ENCODE results near the gene NEO1.
A peak's percentile ranks its signal among the peaks of the same experiment; 100 is the strongest.

The NEO1 gene

GRCh38 chr15:73075160-73075859 lies 23.0 kb downstream of the NEO1 start:
- DNase-seq (ENCODE audit: low read depth in 2 of 2): no peak

GRCh38 chr15:73078291-73078690 lies 26.0 kb downstream of the NEO1 start:
- no peak for DNase-seq (ENCODE audit: low read depth in 2 of 2)

DNA sequence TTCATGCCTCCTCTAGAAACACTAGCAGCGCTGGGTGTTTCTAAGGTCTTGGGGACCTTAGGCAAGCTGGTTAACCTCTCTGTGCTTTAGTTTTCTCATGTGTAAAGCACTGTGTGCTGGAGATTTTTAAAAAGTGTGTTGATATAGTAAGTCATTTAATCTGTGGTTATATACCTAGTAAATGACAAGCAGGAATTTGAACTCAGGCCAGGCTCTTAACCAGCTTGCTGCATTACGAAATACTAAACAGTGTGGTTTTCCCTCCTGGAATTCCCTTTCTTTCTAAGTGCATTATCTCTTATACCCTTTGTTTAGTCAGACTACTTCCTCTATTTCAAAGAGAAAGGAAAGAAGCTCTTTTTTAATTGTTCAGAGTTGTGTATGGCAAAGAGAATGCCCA lies 26.5 kb downstream of the NEO1 start:
- DNase-seq (ENCODE audit: low read depth in 2 of 2): no peak

DNA sequence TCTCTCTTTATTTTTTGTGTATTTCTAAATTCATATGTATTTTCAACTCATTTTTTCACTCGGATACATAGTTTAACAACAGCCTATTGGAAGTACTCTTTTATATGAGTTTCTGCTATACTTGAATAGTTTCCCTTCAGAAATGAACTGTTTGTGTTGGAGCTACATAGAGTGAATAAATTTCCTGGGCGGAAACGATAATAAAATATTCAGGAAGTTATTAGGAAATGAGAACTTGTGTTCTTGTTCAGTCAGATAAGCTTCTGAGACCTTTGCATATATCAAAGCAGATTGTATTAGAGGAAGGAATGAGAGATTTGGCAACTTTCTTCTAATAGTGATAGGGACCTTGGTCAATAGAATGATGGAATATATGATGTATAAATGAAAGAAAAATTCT lies 27.3 kb downstream of the NEO1 start:
- no peak for DNase-seq (ENCODE audit: low read depth in 2 of 2)

DNA sequence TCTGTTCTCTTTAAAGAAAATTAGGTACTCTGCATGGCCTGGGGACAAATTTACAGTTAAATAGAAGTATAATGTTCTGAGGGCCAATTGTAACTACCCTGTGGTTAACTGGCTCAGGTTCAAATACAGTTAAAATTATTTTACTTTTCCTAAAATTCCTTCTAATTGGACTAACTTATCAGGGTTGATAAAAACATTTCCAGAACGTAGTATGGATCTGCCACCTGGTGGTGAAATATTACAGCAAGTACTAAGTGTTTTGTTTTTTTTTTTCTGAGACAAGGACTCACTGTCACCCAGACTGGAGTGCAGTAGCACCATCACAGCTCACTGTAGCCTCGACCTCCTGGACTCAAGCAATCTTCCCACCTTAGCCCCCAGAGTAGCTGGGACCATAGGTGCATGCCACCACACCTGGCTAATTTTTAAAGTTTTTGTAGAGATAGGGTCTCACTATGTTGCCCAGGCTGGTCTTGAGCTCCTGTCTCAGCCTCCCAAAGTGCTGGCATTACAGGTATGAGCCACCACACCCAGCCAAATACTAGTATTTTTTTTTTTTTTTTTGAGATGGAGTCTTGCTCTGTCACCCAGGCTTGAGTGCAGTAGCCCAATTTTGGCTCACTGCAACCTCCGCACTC lies 29.2 kb downstream of the NEO1 start:
- no peak for DNase-seq (ENCODE audit: low read depth in 2 of 2)

DNA sequence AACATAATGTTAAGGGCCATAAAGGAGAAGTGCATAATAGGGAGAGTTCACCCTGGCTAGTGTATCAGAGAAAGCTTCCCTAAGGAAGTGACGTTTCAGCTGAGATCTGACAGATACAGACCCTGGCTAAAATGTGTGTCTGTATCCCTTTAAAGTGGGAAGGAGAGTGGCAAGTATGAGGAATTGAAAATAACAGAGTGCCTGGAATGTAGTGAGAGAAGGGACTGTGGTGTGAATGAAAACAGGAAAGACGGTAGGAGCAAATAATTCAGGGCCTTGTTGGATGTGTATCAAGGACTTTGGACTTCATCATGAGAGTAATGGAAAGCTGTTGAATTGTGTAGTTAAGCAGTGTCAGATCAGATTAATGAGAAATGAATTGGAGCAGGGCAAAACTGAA lies 30.5 kb downstream of the NEO1 start:
- no peak for DNase-seq (ENCODE audit: low read depth in 2 of 2)

GRCh38 chr15:73087098-73087497 lies 34.8 kb downstream of the NEO1 start:
- no peak for DNase-seq (ENCODE audit: low read depth in 2 of 2)

DNA sequence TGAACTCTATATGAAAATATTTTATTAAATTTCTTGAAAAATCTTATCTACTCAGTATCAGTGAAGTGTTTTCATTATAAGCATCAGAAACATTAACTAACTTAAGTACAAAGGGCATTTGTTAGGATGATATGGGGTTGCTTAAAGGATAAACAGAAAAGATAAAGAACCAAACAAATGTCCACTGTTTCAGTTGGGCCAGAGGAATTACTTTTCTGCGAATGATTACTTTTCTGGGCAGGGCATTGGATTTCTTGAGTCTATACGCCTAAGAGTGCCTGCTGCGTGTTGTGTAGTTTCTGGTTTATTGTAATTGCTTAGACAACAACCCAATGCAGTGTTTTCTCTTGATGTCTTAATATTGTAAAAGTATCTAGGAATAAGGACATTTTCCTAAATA lies 52.8 kb downstream of the NEO1 start:
- DNase-seq (ENCODE audit: low read depth in 2 of 2): no peak

- no peak for DNase-seq (ENCODE audit: low read depth in 2 of 2)
These were observed 56.4 kb downstream of the NEO1 start for GRCh38 chr15:73108676-73109075.

DNA sequence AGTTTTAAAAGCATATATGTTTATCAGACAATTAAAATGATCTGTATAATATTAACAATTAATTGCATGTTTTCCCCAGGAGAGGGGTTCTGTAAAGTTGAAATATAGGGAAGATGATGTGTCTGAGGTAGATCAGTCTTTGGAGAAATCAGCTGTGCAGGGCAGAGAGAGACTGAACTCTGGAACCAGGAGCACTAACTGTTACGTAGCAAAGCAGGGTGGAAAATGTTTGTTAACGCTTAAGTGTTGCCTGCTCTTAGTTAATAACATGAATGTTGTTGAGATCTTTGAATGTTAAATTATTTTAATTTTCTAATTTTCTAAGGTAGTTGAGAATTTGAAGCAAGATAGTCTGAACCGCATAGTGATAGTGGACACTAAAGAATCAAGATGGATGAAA lies 57.5 kb downstream of the NEO1 start:
- DNase-seq (ENCODE audit: low read depth in 2 of 2): no peak

DNA sequence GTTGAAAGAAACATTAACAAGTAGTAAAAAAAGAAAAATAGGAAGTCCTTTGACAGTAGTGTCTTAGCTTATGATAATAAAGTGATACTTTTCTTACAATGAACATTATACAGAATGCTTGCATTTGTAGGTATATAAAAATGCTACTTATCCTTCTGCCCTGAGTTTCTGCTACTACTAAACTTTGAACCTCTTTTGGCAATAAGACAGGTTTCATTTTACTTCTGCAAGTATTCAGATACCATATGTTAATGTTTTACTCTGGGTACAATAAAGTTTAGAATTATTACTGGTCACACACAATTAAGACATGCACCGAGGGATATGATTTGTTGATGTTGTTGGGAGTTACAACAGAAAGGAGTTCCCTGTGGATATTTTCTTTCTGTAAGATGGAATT lies 57.9 kb downstream of the NEO1 start:
- DNase-seq (ENCODE audit: low read depth in 2 of 2): no peak

GRCh38 chr15:73114064-73114463 lies 61.8 kb downstream of the NEO1 start:
- no peak for DNase-seq (ENCODE audit: low read depth in 2 of 2)

GRCh38 chr15:73116164-73116563 lies 63.9 kb downstream of the NEO1 start:
- DNase-seq (ENCODE audit: low read depth in 2 of 2): no peak

DNA sequence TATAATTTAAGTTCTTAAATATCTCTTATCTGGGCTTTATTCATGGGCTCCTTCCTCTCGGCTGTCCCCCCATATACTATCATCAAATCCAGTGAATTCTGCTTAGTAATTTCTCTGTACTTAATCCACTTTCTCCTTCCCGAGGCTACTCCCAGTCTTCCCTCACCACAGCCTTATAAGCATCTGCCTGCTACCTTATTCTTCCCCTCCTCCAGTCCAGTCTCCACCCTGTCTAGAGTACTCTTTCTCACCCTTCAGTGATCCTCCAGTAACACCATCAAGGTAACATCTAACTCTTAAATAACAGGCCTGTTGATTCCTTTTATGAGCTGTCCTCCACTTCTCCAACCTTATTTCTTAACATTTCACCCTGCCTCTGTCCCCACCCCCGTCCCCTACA lies 65.8 kb downstream of the NEO1 start:
- no peak for DNase-seq (ENCODE audit: low read depth in 2 of 2)

DNA sequence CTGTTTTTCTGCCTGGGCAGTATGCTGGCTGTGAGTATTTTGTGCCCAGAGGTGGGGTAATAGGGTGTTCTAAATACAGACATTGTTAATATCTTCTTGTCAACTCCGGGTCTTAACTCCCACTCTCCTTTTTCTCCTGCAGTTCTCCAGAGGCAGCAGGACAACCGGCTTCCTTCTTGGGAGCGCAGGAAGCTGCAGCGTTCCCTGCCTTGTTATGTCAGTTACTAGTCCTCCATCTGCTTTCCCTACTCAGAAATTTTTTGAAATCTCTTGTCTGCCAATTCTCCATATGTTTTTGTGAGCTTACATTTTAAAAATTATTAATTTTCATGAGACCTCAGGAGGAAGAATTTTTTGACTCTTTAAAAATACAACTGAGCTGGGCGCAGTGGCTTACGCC lies 67.2 kb downstream of the NEO1 start:
- DNase-seq (ENCODE audit: low read depth in 2 of 2): no peak

- DNase-seq (ENCODE audit: low read depth in 2 of 2): no peak
These were observed 68.0 kb downstream of the NEO1 start for GRCh38 chr15:73120269-73120668.

DNA sequence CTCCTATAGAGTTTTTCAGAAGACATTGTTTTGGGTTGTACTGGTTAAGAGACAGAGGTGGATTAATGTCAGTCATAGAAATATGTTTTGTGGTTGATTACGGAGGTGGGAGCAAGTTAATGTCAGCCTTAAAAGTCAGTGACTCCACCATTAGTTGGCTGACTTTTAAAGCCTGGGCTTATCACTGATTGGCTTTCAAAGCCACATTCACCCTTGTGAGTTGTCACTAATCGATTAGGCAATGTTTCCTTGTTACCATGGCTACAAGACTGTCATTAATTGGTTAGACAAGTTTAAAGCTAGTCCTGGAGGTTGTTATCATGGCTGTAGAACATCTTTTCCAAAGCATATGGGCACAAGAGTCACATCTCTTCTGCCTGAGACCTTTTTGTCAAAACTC lies 73.0 kb downstream of the NEO1 start:
- no peak for DNase-seq (ENCODE audit: low read depth in 2 of 2)

DNA sequence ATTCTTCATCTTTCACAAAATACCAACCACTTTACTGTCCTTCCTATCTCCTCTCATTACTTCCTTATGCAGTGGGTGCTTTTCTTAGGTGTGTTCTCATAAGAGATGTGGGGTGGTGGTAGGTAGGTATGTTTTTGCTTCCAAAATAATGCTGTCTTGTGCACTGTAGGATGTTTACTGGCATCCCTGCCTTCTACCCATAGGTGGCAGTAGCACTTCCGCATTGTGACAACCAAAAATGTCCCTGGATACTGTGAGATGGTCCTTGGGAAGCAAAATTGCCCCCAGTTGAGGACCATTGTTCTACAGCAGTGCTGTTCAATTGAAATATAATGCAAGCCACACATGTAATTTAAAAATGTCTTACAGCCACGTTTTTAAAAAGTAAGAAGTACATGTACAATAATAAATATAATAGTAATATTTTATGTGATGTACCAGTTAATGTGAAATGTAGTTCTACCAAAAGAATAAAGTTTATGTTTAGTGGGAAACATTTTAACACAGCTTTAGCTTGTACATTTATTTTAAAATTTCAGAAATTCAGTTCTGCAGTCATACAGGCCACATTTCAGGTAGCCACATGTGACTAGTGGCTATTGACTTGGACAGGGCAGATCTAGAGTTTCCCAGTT lies 75.2 kb downstream of the NEO1 start:
- DNase-seq (ENCODE audit: low read depth in 2 of 2): peak in 1 of 2 donors; percentile 0

- no peak for DNase-seq (ENCODE audit: low read depth in 2 of 2)
These were observed 78.6 kb downstream of the NEO1 start for GRCh38 chr15:73130830-73131229.

DNA sequence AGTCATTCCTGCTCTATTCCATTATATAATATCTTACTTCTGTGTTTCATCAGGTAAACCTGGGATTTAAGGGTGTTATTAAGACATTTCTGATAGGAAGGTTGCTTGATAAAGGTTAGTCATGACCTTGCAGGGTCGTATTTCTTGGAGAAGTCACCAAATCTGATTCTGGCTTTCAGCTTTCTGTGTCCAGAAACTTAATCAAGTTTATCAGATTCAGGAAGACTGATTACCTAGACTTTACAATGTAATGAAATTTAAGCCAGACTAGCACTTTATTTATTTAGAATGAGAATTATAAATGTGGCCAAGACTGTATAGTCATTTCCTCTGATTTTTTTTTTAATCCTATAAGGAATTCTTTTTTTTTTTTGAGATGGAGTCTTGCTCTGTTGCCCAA lies 81.9 kb downstream of the NEO1 start:
- no peak for DNase-seq (ENCODE audit: low read depth in 2 of 2)

- DNase-seq (ENCODE audit: low read depth in 2 of 2): no peak
These were observed 86.9 kb downstream of the NEO1 start for GRCh38 chr15:73139041-73139743.

DNA sequence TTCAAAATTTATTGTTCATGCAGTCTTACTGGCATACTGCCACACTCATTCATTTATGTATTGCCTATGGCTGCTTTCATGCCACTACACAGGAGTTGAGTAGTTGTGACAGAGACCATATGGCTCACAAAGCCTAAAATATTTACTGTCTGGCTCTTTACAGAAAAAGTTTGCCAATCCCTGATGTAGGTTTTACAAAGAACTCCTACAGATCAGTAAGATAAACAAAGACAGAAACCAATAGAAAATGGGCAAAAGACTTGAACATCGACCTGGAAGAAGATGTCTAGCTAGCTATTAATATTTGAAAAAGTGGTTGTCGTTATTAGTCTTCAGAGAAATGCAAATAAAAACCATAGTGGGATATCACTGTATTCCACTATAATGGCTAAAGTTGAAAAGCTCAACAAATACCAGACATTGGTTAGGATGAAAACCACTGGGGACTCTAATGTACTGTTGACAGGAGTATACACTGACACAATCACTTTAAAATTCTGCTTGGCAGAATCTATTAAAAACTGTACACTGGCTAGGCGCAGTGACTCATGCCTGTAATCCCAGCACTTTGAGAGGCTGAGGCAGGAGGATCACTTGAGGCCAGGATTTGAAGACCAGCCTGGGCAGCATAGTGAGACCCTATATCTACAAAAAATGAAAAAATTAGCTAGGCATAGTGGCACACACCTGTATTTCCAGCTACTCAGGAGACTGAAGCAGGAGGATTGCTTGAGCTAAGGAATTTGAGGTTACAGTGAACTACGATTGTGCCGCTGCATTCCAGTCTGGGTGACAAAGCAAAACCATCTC lies 87.7 kb downstream of the NEO1 start:
- no peak for DNase-seq (ENCODE audit: low read depth in 2 of 2)
